ENCODE measurements around the gene SPRR2A. TPM values are rescaled to one million over a fixed set of nuclear protein-coding genes. Genes with fewer than 3 reads are reported as not detected.
"Not testable (repeated sequence)": the region's sequence is repeated elsewhere in the genome, so short reads cannot be mapped to it uniquely, and the experiment has no call there.

Gene SPRR2A
- total RNA-seq, 1 donor from 2014 or later = not detected

DNA sequence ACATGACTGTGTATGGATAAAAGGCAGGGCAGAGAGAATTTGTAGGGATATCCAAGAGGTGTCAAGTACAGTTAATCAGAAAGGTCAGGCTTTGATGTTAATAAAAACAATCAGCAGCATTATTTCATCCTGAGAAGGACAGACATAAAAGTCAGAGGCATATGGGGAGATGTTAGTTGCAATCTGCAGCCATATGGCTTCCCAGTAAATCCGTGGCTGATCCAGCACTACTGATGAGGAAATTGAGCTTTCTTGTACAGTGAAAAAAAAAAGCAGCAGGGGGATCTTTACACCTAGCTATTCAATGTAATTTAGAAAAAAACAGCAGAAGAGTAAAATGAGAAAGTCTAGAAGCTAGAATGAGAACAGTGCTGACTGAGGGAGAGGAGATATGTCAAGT is 28.5 kb downstream of the SPRR2A start:
- Histone ChIP-seq H3K36me3 (ENCODE audit: control insufficient read depth in 3 of 3, insufficient read depth in 3 of 3, low read length in 3 of 3) (no peaks in the 10 kb centered on the region), H3K4me1 (ENCODE audit: control insufficient read depth in 3 of 3, insufficient read depth in 3 of 3, low read length in 3 of 3) (no peaks in the 10 kb centered on the region), H3K27ac (ENCODE audit: low read depth, low read length) (no peak overlapping the region), H3K4me3 (ENCODE audit: low read length in 3 of 3) (no peak overlapping the region), H3K9ac (ENCODE audit: low read depth in 1 of 3, low read length in 3 of 3) (no peak overlapping the region), H3K27me3 (ENCODE audit: control insufficient read depth in 3 of 3, insufficient read depth in 3 of 3, low read length in 3 of 3) (no peaks in the 10 kb centered on the region), H3K9me3 (ENCODE audit: control insufficient read depth in 3 of 3, low read length in 3 of 3) (peaks cover 0 to 2% (median 0%) of the 10 kb centered on the region in 3 donors)

DNA sequence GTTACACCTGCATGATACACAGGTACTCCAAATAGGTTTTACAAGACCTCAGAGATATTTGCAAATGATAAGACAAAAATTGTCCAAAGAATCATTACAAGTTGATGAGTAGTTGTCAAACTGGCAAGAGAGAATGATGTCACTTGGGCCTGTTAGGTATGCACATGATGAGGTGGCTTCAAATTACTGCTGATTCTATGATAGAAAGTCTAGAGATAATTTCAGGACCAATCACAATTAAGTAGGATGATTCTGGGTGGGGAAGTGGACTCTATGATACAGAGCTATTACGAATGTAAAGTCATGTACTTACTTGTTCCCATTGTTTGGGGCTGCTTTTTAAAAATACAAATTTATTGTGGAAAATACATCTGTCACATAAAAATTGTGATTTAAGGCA is 31.5 kb downstream of the SPRR2A start:
- H3K27ac ChIP-seq (ENCODE audit: low read depth, low read length) = no peak overlapping the region
- peaks cover 0 to 2% (median 0%) of the 10 kb centered on the region in 3 donors for H3K9me3 ChIP-seq (ENCODE audit: control insufficient read depth in 3 of 3, low read length in 3 of 3)
- no peaks in the 10 kb centered on the region for H3K4me1 ChIP-seq (ENCODE audit: control insufficient read depth in 3 of 3, insufficient read depth in 3 of 3, low read length in 3 of 3)
- H3K36me3 ChIP-seq (ENCODE audit: control insufficient read depth in 3 of 3, insufficient read depth in 3 of 3, low read length in 3 of 3) = no peaks in the 10 kb centered on the region
- no peaks in the 10 kb centered on the region for H3K27me3 ChIP-seq (ENCODE audit: control insufficient read depth in 3 of 3, insufficient read depth in 3 of 3, low read length in 3 of 3)
- H3K9ac ChIP-seq (ENCODE audit: low read depth in 1 of 3, low read length in 3 of 3) = no peak overlapping the region
- H3K4me3 ChIP-seq (ENCODE audit: low read length in 3 of 3) = no peak overlapping the region

DNA sequence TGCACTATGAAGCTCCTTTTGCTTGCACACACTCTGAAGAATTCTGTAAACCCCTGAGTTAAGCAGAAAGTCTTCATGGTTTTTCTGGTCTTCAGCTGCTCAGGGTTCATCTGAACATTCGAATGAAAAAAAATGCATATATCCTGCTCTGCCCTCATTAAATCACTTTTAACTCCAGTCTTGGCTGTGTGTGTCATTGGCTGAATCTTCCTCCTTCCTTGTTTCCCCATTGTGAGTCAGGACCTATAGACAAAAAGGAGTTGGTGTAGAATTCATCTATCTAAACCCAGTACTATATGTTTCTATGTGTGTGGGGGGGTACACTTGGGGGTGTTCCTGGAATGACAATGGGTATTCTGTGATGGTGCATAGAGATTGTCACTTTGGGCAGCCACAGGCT is 32.9 kb downstream of the SPRR2A start:
- Histone ChIP-seq H3K4me1 (ENCODE audit: control insufficient read depth in 3 of 3, insufficient read depth in 3 of 3, low read length in 3 of 3) (no peaks in the 10 kb centered on the region), H3K36me3 (ENCODE audit: control insufficient read depth in 3 of 3, insufficient read depth in 3 of 3, low read length in 3 of 3) (no peaks in the 10 kb centered on the region), H3K27me3 (ENCODE audit: control insufficient read depth in 3 of 3, insufficient read depth in 3 of 3, low read length in 3 of 3) (no peaks in the 10 kb centered on the region), H3K27ac (ENCODE audit: low read depth, low read length) (no peak overlapping the region), H3K9me3 (ENCODE audit: control insufficient read depth in 3 of 3, low read length in 3 of 3) (peaks cover 0 to 2% (median 0%) of the 10 kb centered on the region in 3 donors), H3K9ac (ENCODE audit: low read depth in 1 of 3, low read length in 3 of 3) (no peak overlapping the region), H3K4me3 (ENCODE audit: low read length in 3 of 3) (no peak overlapping the region)

DNA sequence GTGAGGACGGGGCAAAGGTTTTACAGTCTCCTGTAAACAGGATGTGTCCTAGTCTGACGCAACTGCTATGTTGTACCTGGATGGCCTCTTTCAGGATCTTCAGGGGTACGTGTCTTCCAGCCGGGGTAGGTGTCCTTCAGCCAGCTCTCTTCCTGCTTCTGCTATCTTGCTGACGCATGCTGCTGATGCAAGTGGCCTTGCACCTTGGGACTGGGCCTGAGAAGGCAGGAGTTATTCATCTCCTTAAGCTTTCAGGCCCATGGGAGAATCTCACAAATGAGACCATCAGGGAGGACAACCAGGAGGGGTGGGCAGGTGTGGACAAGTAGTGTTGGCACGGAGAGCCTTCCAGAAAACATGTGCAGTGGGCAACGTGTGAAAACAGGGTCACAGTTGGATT is 34.2 kb downstream of the SPRR2A start:
- Histone ChIP-seq H3K36me3 (ENCODE audit: control insufficient read depth in 3 of 3, insufficient read depth in 3 of 3, low read length in 3 of 3) (no peaks in the 10 kb centered on the region), H3K9ac (ENCODE audit: low read depth in 1 of 3, low read length in 3 of 3) (no peak overlapping the region), H3K27me3 (ENCODE audit: control insufficient read depth in 3 of 3, insufficient read depth in 3 of 3, low read length in 3 of 3) (no peaks in the 10 kb centered on the region), H3K27ac (ENCODE audit: low read depth, low read length) (no peak overlapping the region), H3K4me1 (ENCODE audit: control insufficient read depth in 3 of 3, insufficient read depth in 3 of 3, low read length in 3 of 3) (no peaks in the 10 kb centered on the region), H3K9me3 (ENCODE audit: control insufficient read depth in 3 of 3, low read length in 3 of 3) (peaks cover 0 to 2% (median 0%) of the 10 kb centered on the region in 3 donors), H3K4me3 (ENCODE audit: low read length in 3 of 3) (no peak overlapping the region)

DNA sequence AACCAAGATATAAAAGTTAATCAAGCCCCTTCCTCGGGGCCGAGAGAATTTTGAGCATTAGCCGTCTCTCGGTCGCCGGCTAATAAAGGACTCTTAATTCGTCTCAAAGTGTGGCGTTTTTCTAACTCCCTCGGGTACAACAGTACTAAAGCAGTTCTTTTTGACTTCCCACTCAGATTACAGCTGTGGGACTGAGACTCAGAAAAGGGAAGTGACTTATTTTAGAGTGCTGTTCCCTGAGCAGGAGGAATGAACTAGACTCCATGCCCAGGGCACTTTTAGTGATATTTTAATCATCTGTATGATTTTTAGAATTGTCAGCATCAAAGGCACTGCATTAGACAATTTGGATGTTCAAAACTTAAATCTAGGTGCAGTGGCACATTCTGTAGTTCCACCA is 35.0 kb downstream of the SPRR2A start:
- not testable (repeated sequence) for H3K27me3 ChIP-seq (ENCODE audit: control insufficient read depth in 3 of 3, insufficient read depth in 3 of 3, low read length in 3 of 3); H3K9ac ChIP-seq (ENCODE audit: low read depth in 1 of 3, low read length in 3 of 3); H3K4me3 ChIP-seq (ENCODE audit: low read length in 3 of 3); H3K36me3 ChIP-seq (ENCODE audit: control insufficient read depth in 3 of 3, insufficient read depth in 3 of 3, low read length in 3 of 3); H3K9me3 ChIP-seq (ENCODE audit: control insufficient read depth in 3 of 3, low read length in 3 of 3); H3K4me1 ChIP-seq (ENCODE audit: control insufficient read depth in 3 of 3, insufficient read depth in 3 of 3, low read length in 3 of 3); H3K27ac ChIP-seq (ENCODE audit: low read depth, low read length)

DNA sequence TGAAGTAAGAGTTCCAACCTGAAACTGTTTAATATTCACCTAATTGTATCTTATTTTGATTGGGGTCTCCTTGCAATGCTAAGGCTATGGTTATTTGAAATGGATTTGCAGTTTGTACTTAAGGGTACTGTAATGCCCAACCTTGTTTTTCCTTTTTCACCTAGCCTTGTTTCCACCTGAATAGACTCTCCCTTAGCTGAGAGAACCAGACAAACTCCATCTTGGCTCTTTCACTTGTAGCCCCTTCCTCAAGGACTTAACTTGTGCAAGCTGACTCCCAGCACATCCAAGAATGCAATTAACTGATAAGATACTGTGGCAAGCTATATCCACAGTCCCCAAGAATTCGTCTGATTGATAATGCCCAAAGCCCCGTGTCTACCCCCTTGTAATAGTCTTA is 35.5 kb downstream of the SPRR2A start:
- H3K27me3 ChIP-seq (ENCODE audit: control insufficient read depth in 3 of 3, insufficient read depth in 3 of 3, low read length in 3 of 3); H3K4me1 ChIP-seq (ENCODE audit: control insufficient read depth in 3 of 3, insufficient read depth in 3 of 3, low read length in 3 of 3); H3K36me3 ChIP-seq (ENCODE audit: control insufficient read depth in 3 of 3, insufficient read depth in 3 of 3, low read length in 3 of 3); H3K4me3 ChIP-seq (ENCODE audit: low read length in 3 of 3); H3K27ac ChIP-seq (ENCODE audit: low read depth, low read length); H3K9me3 ChIP-seq (ENCODE audit: control insufficient read depth in 3 of 3, low read length in 3 of 3); H3K9ac ChIP-seq (ENCODE audit: low read depth in 1 of 3, low read length in 3 of 3): not testable (repeated sequence)

DNA sequence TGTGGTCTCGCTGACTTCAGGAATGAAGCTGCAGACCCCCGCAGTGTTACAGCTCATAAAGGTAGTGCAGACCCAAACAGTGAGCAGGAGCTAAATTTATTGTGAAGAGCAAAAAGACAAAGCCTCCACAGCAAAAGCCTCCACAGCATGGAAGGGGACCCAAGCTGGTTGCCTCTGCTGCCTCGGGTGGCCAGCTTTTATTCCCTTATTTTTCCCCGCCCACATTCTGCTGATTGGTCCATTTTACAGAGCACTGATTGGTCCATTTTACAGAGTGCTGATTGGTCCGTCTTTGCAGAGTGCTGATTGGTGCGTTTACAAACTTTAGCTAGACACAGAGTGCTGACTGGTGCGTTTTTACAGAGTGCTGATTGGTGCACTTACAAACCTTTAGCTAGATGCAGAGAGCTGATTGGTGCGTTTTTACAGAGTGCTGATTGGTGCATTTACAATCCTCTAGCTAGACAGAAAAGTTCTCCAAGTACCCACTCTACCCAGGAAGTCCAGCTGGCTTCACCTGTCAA is 46.0 kb downstream of the SPRR2A start:
- H3K9ac ChIP-seq (ENCODE audit: low read depth in 1 of 3, low read length in 3 of 3); H3K27ac ChIP-seq (ENCODE audit: low read depth, low read length); H3K4me3 ChIP-seq (ENCODE audit: low read length in 3 of 3); H3K27me3 ChIP-seq (ENCODE audit: control insufficient read depth in 3 of 3, insufficient read depth in 3 of 3, low read length in 3 of 3); H3K9me3 ChIP-seq (ENCODE audit: control insufficient read depth in 3 of 3, low read length in 3 of 3); H3K4me1 ChIP-seq (ENCODE audit: control insufficient read depth in 3 of 3, insufficient read depth in 3 of 3, low read length in 3 of 3); H3K36me3 ChIP-seq (ENCODE audit: control insufficient read depth in 3 of 3, insufficient read depth in 3 of 3, low read length in 3 of 3): not testable (repeated sequence)

Small RNA genes lying within 50 kb of the gene (small RNA-seq; reads per million reads assigned to genes)
- gene AL356867.1 (not detected), gene RF00322 (not detected)

Other genes with a start within 250 kb of the SPRR2A start
- not detected for gene LCE1B, start 245.5 kb downstream of the SPRR2A start, total RNA-seq
- not detected for gene LCE1A, start 230.0 kb downstream of the SPRR2A start, total RNA-seq
- gene LCE6A, start 214.7 kb downstream of the SPRR2A start, total RNA-seq = not detected
- gene LCE7A, start 197.5 kb downstream of the SPRR2A start, total RNA-seq = not detected
- gene SMCP, start 179.2 kb downstream of the SPRR2A start, total RNA-seq = not detected
- gene IVL, start 149.0 kb downstream of the SPRR2A start, total RNA-seq = not detected
- gene SPRR5, start 110.3 kb downstream of the SPRR2A start, total RNA-seq = not detected
- gene SPRR4, start 86.9 kb downstream of the SPRR2A start, total RNA-seq = not detected
- gene SPRR1A, start 73.4 kb downstream of the SPRR2A start, total RNA-seq = not detected
- gene SPRR3, start 55.8 kb downstream of the SPRR2A start, total RNA-seq = not detected
- not detected for gene SPRR1B, start 26.3 kb downstream of the SPRR2A start, total RNA-seq
- not detected for gene SPRR2D, start 16.4 kb downstream of the SPRR2A start, total RNA-seq
- gene SPRR2B, start 14.1 kb upstream of the SPRR2A start, total RNA-seq = not detected
- not detected for gene SPRR2E, start 37.0 kb upstream of the SPRR2A start, total RNA-seq
- gene SPRR2F, start 56.0 kb upstream of the SPRR2A start, total RNA-seq = not detected
- not detected for gene SPRR2G, start 93.4 kb upstream of the SPRR2A start, total RNA-seq
- not detected for gene LELP1, start 145.9 kb upstream of the SPRR2A start, total RNA-seq
- gene PRR9, start 160.1 kb upstream of the SPRR2A start, total RNA-seq = not detected
- gene LORICRIN, start 202.2 kb upstream of the SPRR2A start, total RNA-seq = not detected